CD4-positive, alpha-beta memory T cell (primary cell): ENCODE results near the gene STK40. TPM values are rescaled to one million over a fixed set of nuclear protein-coding genes. Genes with fewer than 3 reads are reported as not detected.

Experiments used
- CTCF ChIA-PET: fragments of 350-600 bp; sonication (Branson Sonifier 250); formaldehyde crosslinking; loops from one replicate; lab custom pipeline; 2021; ENCODE audit warnings: inconsistent platforms; ENCODE audit not compliant: partially characterized antibody; lab: Charles Lee
- POLR2A ChIA-PET: fragments of 350-600 bp; sonication (Branson Sonifier 250); formaldehyde crosslinking; loops from one replicate; lab custom pipeline; 2021; ENCODE audit not compliant: partially characterized antibody; lab: Charles Lee
- DNase-seq, 5 donors: peaks; one replicate each; pipeline versions ENCODE4 v3.0.0 to v3.0.0-alpha.2; 2020 to 2022; ENCODE audit warnings: mixed read lengths in 1 of 5
- H3K27ac ChIP-seq: one replicate; pipeline ENCODE4 v1.7.0; 2013; ENCODE audit warnings: low read depth, low read length
- H3K27me3 ChIP-seq: 2 replicates; pipeline ENCODE4 v1.7.0; 2013; ENCODE audit warnings: mild to moderate bottlenecking, low read length, moderate library complexity; ENCODE audit not compliant: insufficient read depth
- H3K36me3 ChIP-seq: 2 replicates; pipeline ENCODE4 v1.7.0; 2013; ENCODE audit warnings: mild to moderate bottlenecking, low read length, moderate library complexity; ENCODE audit not compliant: insufficient read depth
- H3K4me1 ChIP-seq: 2 replicates; pipeline ENCODE4 v1.7.0; 2013; ENCODE audit warnings: mild to moderate bottlenecking, low read length, moderate library complexity; ENCODE audit not compliant: insufficient read depth
- H3K4me3 ChIP-seq, 2 donors: one replicate each; pipeline ENCODE4 v1.7.0; 2013; ENCODE audit warnings: low read length in 2 of 2, mild to moderate bottlenecking in 1 of 2
- H3K9me3 ChIP-seq, 2 donors: one replicate each; pipeline ENCODE4 v1.7.0; 2013; ENCODE audit warnings: low read length in 2 of 2, control low read depth in 1 of 2; ENCODE audit not compliant: control insufficient read depth in 1 of 2
- H3K27ac Mint-ChIP-seq, 7 donors: one replicate each; pipeline ENCODE4 v1.8.0; 2020 to 2021; ENCODE audit warnings: mixed read lengths in 7 of 7, mild to moderate bottlenecking in 6 of 7, inconsistent platforms in 3 of 7, moderate library complexity in 3 of 7
- H3K27me3 Mint-ChIP-seq, 2 donors: one replicate each; pipeline ENCODE4 v1.8.0; 2020 to 2021; ENCODE audit warnings: mixed read lengths in 2 of 2
- H3K36me3 Mint-ChIP-seq, 2 donors: one replicate each; pipeline ENCODE4 v1.8.0; 2020 to 2021; ENCODE audit warnings: mixed read lengths in 2 of 2, inconsistent platforms in 1 of 2, mild to moderate bottlenecking in 1 of 2
- H3K4me1 Mint-ChIP-seq, 4 donors: one replicate each; pipeline ENCODE4 v1.8.0; 2020 to 2021; ENCODE audit warnings: mixed read lengths in 4 of 4, mild to moderate bottlenecking in 1 of 4
- H3K4me3 Mint-ChIP-seq, 8 donors: one replicate each; pipeline ENCODE4 v1.8.0; 2020 to 2021; ENCODE audit warnings: mixed read lengths in 8 of 8, mild to moderate bottlenecking in 7 of 8, moderate library complexity in 6 of 8, inconsistent platforms in 3 of 8
- H3K9me3 Mint-ChIP-seq, 8 donors: one replicate each; pipeline ENCODE4 v1.8.0; 2020 to 2021; ENCODE audit warnings: mixed read lengths in 8 of 8, mild to moderate bottlenecking in 5 of 8, inconsistent platforms in 3 of 8, moderate library complexity in 1 of 8
- intact Hi-C: fragments of 100-400 bp; cut with micrococcal nuclease; formaldehyde crosslinking; loops from one replicate; pipeline ENCODE4 v1.15.1; 2023
- polyA plus RNA-seq, 2 donors: library from polyadenylated mRNA; unstranded; fragments of 300-500 nt; fragmentation: Illumina TruSeq; gene quantifications; one replicate each; pipeline ENCODE4 v1.2.3, GENCODE V29; 2021
- total RNA-seq, 2 experiments: library from RNA; stranded (reverse); gene quantifications; one replicate each; pipeline ENCODE4 v1.2.3, GENCODE V29; 2021

The STK40 gene
- total and polyA plus RNA-seq, 4 experiments from 2014 or later = 26.6 to 57.4 (median 51.0) TPM

- Mint-ChIP-seq H3K4me3 (no peak overlapping the region), H3K4me1 (peaks cover 6 to 42% (median 13%) of the 10 kb centered on the region in 4 donors), H3K27ac (no peak overlapping the region), H3K9me3 (peaks cover 0 to 2% (median 0%) of the 10 kb centered on the region in 8 donors), H3K36me3 (peaks cover 35 to 55% of the 10 kb centered on the region in 2 donors), H3K27me3 (no peaks in the 10 kb centered on the region)
- no peak overlapping the region for H3K27ac ChIP-seq
- H3K4me3 ChIP-seq = no peak overlapping the region
- ChIA-PET POLR2A (interaction anchor here (0.7 to 2.1 kb wide), 7 partner anchors 15 to 78 kb away, joined by 3 to 7 read pairs (median 6); partner anchors contain the start of gene STK40), CTCF (interaction anchor here (0.6 to 6.7 kb wide), 19 partner anchors 7 to 195 kb away, joined by 3 to 122 read pairs (median 10); partner anchors contain the start of genes LSM10, STK40 and TRAPPC3)
- DNase-seq = no peak
- peaks cover 16% of the 10 kb centered on the region for H3K4me1 ChIP-seq
- H3K9me3 ChIP-seq = no peaks in the 10 kb centered on the region
- intact Hi-C loops = no loop called here
- H3K27me3 ChIP-seq = no peaks in the 10 kb centered on the region
- peaks cover 51% of the 10 kb centered on the region for H3K36me3 ChIP-seq
Measured at GRCh38 chr1:36343651-36344394, 41.9 kb downstream of the STK40 start.

DNA sequence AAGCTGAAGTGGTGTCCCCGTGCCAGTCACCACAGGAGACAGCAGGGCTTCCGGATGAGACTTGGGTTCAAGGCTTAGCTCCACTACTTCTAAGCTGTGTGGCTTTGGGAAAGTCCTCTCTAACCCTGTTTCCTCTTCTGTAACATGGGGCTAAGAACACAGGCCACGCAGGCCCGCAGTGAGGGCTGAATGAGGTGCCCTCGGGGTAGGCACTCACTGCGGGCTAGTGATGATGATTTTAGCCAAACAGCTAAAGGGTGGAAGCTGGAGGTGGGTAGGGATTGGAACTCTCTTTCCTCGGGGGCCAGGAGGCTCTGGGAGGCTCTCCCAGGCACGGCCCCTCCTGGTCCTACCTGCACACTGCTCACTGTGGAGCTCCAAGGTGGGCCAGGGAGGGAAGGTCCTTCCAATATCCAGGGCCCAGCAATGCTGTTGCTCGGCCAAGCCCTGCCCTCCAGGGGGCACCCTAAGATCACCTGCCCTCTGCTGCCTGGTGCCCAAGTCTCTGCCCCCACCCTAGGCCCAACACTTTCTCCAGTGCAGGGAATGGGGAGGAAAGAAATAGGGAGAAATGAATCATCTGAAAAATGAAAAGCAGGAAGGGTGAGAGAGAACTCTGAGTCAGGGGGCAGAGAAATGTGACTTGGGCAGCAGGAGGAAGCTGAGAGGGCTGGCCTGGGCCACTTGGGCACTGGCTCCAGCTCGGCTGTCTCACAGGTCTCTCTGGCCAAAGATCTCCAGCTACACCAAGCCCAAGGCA lies 43.1 kb downstream of the STK40 start:
- Histone ChIP-seq H3K36me3 (peaks cover 40% of the 10 kb centered on the region), H3K4me1 (peaks cover 16% of the 10 kb centered on the region), H3K9me3 (no peaks in the 10 kb centered on the region), H3K4me3 (no peak overlapping the region), H3K27me3 (no peaks in the 10 kb centered on the region), H3K27ac (no peak overlapping the region)
- Mint-ChIP-seq H3K4me3 (peak overlapping the region in 1 of 8 donors; percentile 35), H3K36me3 (peaks cover 31 to 47% of the 10 kb centered on the region in 2 donors), H3K9me3 (peaks cover 0 to 2% (median 0%) of the 10 kb centered on the region in 8 donors), H3K27ac (peak overlapping the region in 5 of 7 donors; percentile 33 to 78 (median 43)), H3K4me1 (peaks cover 6 to 51% (median 19%) of the 10 kb centered on the region in 4 donors), H3K27me3 (no peaks in the 10 kb centered on the region)
- CTCF ChIA-PET = interaction anchor here (0.6 to 6.7 kb wide), 39 partner anchors 8 to 193 kb away, joined by 3 to 122 read pairs (median 4); partner anchors contain the start of genes LSM10, OSCP1, STK40 and TRAPPC3
- intact Hi-C loops = loop anchor here (1.0 kb wide), 2 partner anchors 27 to 78 kb away; no protein-coding TSS in a partner anchor
- peak in 4 of 5 donors; percentile 53 to 65 (median 58) for DNase-seq
- POLR2A ChIA-PET = interaction anchor here (0.6 to 1.6 kb wide), 13 partner anchors 9 to 1517 kb away, joined by 3 to 13 read pairs (median 4); partner anchors contain the start of genes MTF1 and OSCP1

DNA sequence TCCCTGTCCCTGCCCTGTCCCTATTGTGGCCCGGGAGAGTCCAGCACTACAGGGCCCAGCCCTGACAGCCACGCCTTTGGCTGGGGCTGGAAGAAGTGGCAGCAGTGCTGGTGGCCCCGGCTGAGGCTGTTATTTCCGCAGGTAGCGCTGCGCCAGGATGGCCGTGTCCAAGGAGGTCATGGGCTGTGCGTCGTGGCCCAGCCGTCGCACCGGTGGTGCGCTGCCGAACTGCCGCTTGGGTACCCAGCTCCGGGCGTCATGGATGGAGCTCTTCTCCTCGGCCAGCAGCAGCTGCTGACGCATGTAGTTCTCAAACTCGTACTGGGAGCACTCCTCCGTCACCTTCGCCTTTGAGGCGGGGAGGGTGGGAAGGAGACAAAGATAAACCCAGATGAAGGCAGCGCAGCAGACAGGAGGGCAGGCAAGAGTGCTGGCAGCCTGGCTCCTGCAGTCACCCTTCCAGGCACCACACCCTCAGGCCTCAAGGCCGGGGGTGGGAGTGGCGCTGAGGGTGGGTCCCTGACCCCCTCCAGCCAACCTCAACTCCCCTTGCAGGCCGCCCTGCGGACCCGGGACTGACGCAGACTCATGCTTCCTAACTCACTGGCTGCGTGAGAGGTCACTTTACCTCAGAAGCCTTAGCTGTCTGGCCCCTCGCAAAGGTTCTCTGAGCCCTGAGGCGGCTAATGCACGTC lies 44.0 kb downstream of the STK40 start:
- Histone ChIP-seq H3K27ac (no peak overlapping the region), H3K36me3 (peaks cover 33% of the 10 kb centered on the region), H3K9me3 (no peaks in the 10 kb centered on the region), H3K27me3 (no peaks in the 10 kb centered on the region), H3K4me3 (no peak overlapping the region), H3K4me1 (peaks cover 16% of the 10 kb centered on the region)
- H3K9me3 Mint-ChIP-seq = peaks cover 0 to 2% (median 0%) of the 10 kb centered on the region in 8 donors
- H3K4me3 Mint-ChIP-seq = no peak overlapping the region
- H3K27me3 Mint-ChIP-seq = no peaks in the 10 kb centered on the region
- intact Hi-C loops = loop anchor here (1.0 kb wide), 2 partner anchors 28 to 79 kb away; no protein-coding TSS in a partner anchor
- peaks cover 24 to 39% of the 10 kb centered on the region in 2 donors for H3K36me3 Mint-ChIP-seq
- CTCF ChIA-PET = interaction anchor here (0.6 to 6.7 kb wide), 31 partner anchors 9 to 128 kb away, joined by 3 to 122 read pairs (median 5); partner anchors contain the start of genes LSM10, OSCP1 and STK40
- POLR2A ChIA-PET = interaction anchor here (0.6 to 1.6 kb wide), 8 partner anchors 27 to 109 kb away, joined by 3 to 13 read pairs (median 5); partner anchors contain the start of gene OSCP1
- no peak overlapping the region for H3K27ac Mint-ChIP-seq
- no peak for DNase-seq
- H3K4me1 Mint-ChIP-seq = peaks cover 6 to 47% (median 22%) of the 10 kb centered on the region in 4 donors

DNA sequence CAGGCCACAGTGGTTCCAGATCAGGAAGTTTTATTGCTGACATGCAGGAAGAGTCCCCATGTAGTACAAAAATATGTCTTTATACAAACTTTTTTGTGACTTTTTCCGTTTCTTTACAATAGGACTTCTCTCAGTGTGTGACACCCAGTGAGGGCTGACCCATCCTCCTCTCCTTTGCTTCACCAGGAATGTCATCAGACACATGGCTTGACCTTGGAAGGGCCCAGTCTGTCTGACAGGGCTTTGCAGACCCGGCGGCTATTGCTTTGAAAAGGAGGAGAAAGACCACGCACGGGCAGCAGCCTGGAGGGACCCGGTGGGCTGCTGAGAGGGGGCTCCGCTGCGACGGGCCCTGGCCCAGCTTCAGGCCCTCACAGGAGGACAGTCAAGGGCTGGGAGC lies 46.1 kb downstream of the STK40 start:
- peaks cover 0 to 2% (median 0%) of the 10 kb centered on the region in 8 donors for H3K9me3 Mint-ChIP-seq

DNA sequence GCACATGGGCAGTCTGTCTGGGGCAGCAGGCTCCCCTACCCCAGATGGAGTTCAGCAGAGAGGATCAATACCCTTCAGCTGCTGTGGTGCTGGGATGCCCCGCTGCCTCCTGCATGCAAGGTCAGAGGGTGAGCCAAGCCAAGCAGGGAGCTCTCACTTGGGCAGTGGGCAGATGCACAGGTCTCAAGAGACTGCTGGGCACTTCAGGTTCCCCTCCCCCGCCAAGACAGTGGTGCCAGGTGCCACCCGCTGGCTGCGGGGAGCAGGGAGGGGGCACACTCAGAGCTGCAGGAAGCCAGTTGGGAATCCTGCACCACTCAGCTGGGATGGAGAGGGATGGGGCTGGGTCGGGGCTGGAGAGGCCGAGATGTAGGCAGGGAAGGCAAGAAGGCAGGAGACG lies 46.5 kb downstream of the STK40 start:
- ChIA-PET CTCF (interaction anchor here (1.5 to 6.7 kb wide), 3 partner anchors 28 to 79 kb away, joined by 3 to 122 read pairs (median 88); no protein-coding TSS in a partner anchor), POLR2A (interaction anchor here (0.8 to 1.2 kb wide), 2 partner anchors 58 to 111 kb away, joined by 3 read pairs; partner anchors contain the start of genes LSM10 and OSCP1)
- no peak overlapping the region for H3K27ac ChIP-seq
- no peak overlapping the region for H3K4me3 ChIP-seq
- Mint-ChIP-seq H3K27ac (peak overlapping the region in 2 of 7 donors; percentile 37), H3K4me1 (peaks cover 6 to 42% (median 19%) of the 10 kb centered on the region in 4 donors), H3K27me3 (no peaks in the 10 kb centered on the region), H3K4me3 (no peak overlapping the region), H3K9me3 (peaks cover 0 to 2% (median 0%) of the 10 kb centered on the region in 8 donors), H3K36me3 (peaks cover 20 to 21% of the 10 kb centered on the region in 2 donors)
- no peaks in the 10 kb centered on the region for H3K27me3 ChIP-seq
- no peak for DNase-seq
- no peaks in the 10 kb centered on the region for H3K9me3 ChIP-seq
- H3K36me3 ChIP-seq = peaks cover 15% of the 10 kb centered on the region
- peaks cover 16% of the 10 kb centered on the region for H3K4me1 ChIP-seq
- intact Hi-C loops = no loop called here

More for the DNA sequence above, 46.1 kb downstream of the STK40 start:
- Histone ChIP-seq H3K36me3 (peaks cover 19% of the 10 kb centered on the region), H3K27me3 (no peaks in the 10 kb centered on the region), H3K27ac (no peak overlapping the region), H3K4me1 (peaks cover 16% of the 10 kb centered on the region), H3K4me3 (no peak overlapping the region), H3K9me3 (no peaks in the 10 kb centered on the region)
- DNase-seq = no peak
- ChIA-PET CTCF (interaction anchor here (5.7 to 6.7 kb wide), 2 partner anchors 28 to 78 kb away, joined by 88 to 122 read pairs; no protein-coding TSS in a partner anchor), POLR2A (interaction anchor here (0.8 kb wide), 1 partner anchor 111 kb away, joined by 3 read pairs; the partner anchor contains the start of gene OSCP1)
- H3K4me1 Mint-ChIP-seq = peaks cover 6 to 42% (median 20%) of the 10 kb centered on the region in 4 donors
- H3K36me3 Mint-ChIP-seq = peaks cover 20 to 25% of the 10 kb centered on the region in 2 donors
- H3K27ac Mint-ChIP-seq = peak overlapping the region in 2 of 7 donors; percentile 37
- H3K4me3 Mint-ChIP-seq = no peak overlapping the region
- intact Hi-C loops = no loop called here
- no peaks in the 10 kb centered on the region for H3K27me3 Mint-ChIP-seq

- POLR2A ChIA-PET = no interaction called here
- H3K36me3 ChIP-seq = peaks cover 8% of the 10 kb centered on the region
- H3K9me3 ChIP-seq = no peaks in the 10 kb centered on the region
- no peak for DNase-seq
- Mint-ChIP-seq H3K27ac (peak overlapping the region in 1 of 7 donors; percentile 44), H3K4me3 (no peak overlapping the region), H3K9me3 (peaks cover 0 to 2% (median 0%) of the 10 kb centered on the region in 8 donors), H3K36me3 (peaks cover 19 to 20% of the 10 kb centered on the region in 2 donors), H3K27me3 (no peaks in the 10 kb centered on the region), H3K4me1 (peaks cover 5 to 33% (median 18%) of the 10 kb centered on the region in 4 donors)
- no peak overlapping the region for H3K4me3 ChIP-seq
- H3K4me1 ChIP-seq = peaks cover 10% of the 10 kb centered on the region
- H3K27ac ChIP-seq = no peak overlapping the region
- CTCF ChIA-PET = interaction anchor here (1.3 to 1.5 kb wide), 2 partner anchors 29 to 31 kb away, joined by 3 read pairs; no protein-coding TSS in a partner anchor
- intact Hi-C loops = no loop called here
- no peaks in the 10 kb centered on the region for H3K27me3 ChIP-seq
Measured at GRCh38 chr1:36337830-36338229, 47.9 kb downstream of the STK40 start.
